BLaER1 treated with 17β-estradiol and CSF1 and Interleukin-3, amounts not matched to agents 10 nM and 100 nM (cell line): ENCODE measurements around the gene CST6.
"Not testable (repeated sequence)": the region's sequence is repeated elsewhere in the genome, so short reads cannot be mapped to it uniquely, and the experiment has no call there.

Source experiments
- H3K27ac ChIP-seq, 11 experiments: shearing (Covaris generic); formaldehyde crosslinking; 2 replicates each; pipeline ENCODE4 v1.8.1; 2022
- H3K27me3 ChIP-seq, 11 experiments: shearing (Covaris generic); formaldehyde crosslinking; 2 replicates each; pipeline ENCODE4 v1.8.1; 2022
- H3K36me3 ChIP-seq, 11 experiments: shearing (Covaris generic); formaldehyde crosslinking; 2 replicates each; pipeline ENCODE4 v1.8.1; 2022
- H3K4me1 ChIP-seq, 10 experiments: shearing (Covaris generic); formaldehyde crosslinking; 2 replicates each; pipeline ENCODE4 v1.8.1; 2022
- H3K4me2 ChIP-seq, 11 experiments: shearing (Covaris generic); formaldehyde crosslinking; 2 replicates each; pipeline ENCODE4 v1.8.1; 2022
- H3K4me3 ChIP-seq, 10 experiments: shearing (Covaris generic); formaldehyde crosslinking; 2 replicates each; pipeline ENCODE4 v1.8.1; 2022
- H3K9ac ChIP-seq, 11 experiments: shearing (Covaris generic); formaldehyde crosslinking; 2 replicates each; pipeline ENCODE4 v1.8.1; 2022
- H3K9me3 ChIP-seq, 11 experiments: shearing (Covaris generic); formaldehyde crosslinking; replicated peaks in 1 of 11; 2 replicates each; pipeline ENCODE4 v1.8.1; 2022
- H4K20me1 ChIP-seq, 11 experiments: shearing (Covaris generic); formaldehyde crosslinking; 2 replicates each; pipeline ENCODE4 v1.8.1; 2022
- Cebpa-rat ChIP-seq, 11 experiments: shearing (Covaris generic); IDR thresholded peaks; 2 replicates each; pipeline ENCODE4 v1.8.1; 2022

CST6 gene

GRCh38 chr11:66008468-66009101, 3.2 kb upstream of the CST6 start:
- Histone ChIP-seq H3K27me3 (peaks cover 9 to 22% (median 12%) of the 10 kb centered on the region in 11 experiments), H3K4me2 (peak overlapping the region; percentile 52 to 78 (median 59); a peak in 21 of 22 replicates), H3K27ac (peak overlapping the region in 1 of 11 experiments; percentile 15; a peak in 3 of 22 replicates), H3K36me3 (peaks cover 24 to 33% (median 27%) of the 10 kb centered on the region in 11 experiments; a peak in 21 of 22 replicates), H3K4me3 (no peak overlapping the region), H3K9ac (peak overlapping the region in 7 of 11 experiments; percentile 12 to 48 (median 24); a peak in 6 of 22 replicates), H3K9me3 (no peaks in the 10 kb centered on the region), H4K20me1 (peaks cover 0 to 31% (median 6%) of the 10 kb centered on the region in 11 experiments; a peak in 12 of 22 replicates), H3K4me1 (peaks cover 34 to 58% (median 49%) of the 10 kb centered on the region in 10 experiments)
- TF ChIP-seq Cebpa-rat (IDR thresholded peaks at IDR 0.05), result no peak

GRCh38 chr11:66010036-66010435, 1.8 kb upstream of the CST6 start:
- not testable (repeated sequence) for H3K9ac ChIP-seq, H3K9me3 ChIP-seq, H3K27ac ChIP-seq, H3K4me3 ChIP-seq
- H3K27me3 ChIP-seq, result peaks cover 9 to 22% (median 12%) of the 10 kb centered on the region in 11 experiments
- H3K36me3 ChIP-seq, result peaks cover 12 to 18% (median 14%) of the 10 kb centered on the region in 11 experiments; a peak in 21 of 22 replicates
- H3K4me1 ChIP-seq, result peaks cover 31 to 61% (median 48%) of the 10 kb centered on the region in 10 experiments
- H3K4me2 ChIP-seq, result peak overlapping the region in 1 of 11 experiments; percentile 22; a peak in 1 of 22 replicates
- H4K20me1 ChIP-seq, result peaks cover 0 to 19% (median 4%) of the 10 kb centered on the region in 11 experiments; a peak in 7 of 22 replicates

DNA sequence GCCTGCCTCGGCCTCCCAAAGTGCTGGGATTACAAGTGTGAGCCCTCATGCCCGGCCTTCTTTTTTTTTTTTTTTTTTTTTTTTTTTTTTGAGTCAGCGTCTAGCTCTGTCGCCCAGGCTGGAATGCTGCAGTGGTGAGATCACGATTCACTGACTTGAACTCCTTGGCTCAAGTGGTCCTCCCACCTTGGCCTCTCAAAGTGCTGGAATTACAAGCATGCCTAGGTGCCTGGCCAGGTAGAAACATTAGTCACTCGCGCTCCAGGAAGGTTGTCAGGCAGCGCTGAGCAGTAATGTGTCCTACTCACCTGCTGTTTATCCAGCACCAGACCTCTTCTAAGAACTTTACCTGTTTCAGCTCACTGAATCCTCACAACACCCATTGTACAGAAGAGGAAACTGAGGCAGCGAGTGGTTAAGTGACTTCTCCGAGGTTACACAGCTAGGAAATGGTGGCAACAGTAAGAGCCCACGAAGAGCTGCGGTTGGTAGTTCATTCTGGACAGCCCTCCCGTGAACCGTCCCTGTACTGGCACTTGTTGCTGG, 496 bp upstream of the CST6 start:
- Histone ChIP-seq H3K4me2 (peak overlapping the region in 3 of 11 experiments; percentile 15 to 19 (median 16); a peak in 1 of 22 replicates), H3K4me3 (no peak overlapping the region)

DNA sequence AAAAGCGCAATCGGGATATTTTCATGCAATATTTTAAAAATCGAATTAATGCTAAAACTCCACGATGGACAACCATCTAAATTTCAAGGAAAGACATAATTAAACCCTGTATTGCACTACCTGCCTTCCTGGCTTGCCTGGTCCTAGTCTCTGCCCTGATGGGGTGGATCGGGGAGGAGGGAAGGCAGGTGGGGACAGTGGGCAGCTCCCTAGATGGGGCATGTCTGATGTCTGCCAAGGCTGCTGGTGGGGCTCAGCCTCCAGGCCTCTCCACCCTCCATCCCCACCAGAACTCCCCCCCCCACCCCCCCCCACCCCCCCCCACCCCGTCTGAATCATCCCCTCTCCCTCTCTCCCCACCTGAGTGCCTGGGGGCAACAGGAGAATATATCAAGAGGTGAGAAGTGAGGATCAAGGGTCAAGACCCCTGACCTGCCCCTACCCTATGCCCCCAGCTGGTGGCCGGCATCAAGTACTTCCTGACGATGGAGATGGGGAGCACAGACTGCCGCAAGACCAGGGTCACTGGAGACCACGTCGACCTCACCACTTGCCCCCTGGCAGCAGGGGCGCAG, 650 bp downstream of the CST6 start:
- peaks cover 0 to 7% (median 0%) of the 10 kb centered on the region in 11 experiments; a peak in 3 of 22 replicates for H4K20me1 ChIP-seq
- H3K27me3 ChIP-seq, result peaks cover 9 to 22% (median 12%) of the 10 kb centered on the region in 11 experiments
- no peak overlapping the region for H3K4me3 ChIP-seq
- H3K9me3 ChIP-seq, result no peaks in the 10 kb centered on the region
- peaks cover 29 to 62% (median 53%) of the 10 kb centered on the region in 10 experiments for H3K4me1 ChIP-seq
- H3K9ac ChIP-seq, result 0 out of 22 replicates have a peak overlapping the region, but pooled peaks of 1 of the 11 experiments have one; percentile 9
- H3K36me3 ChIP-seq, result no peaks in the 10 kb centered on the region
- no peak overlapping the region for H3K27ac ChIP-seq
- peak overlapping the region in 8 of 11 experiments; percentile 33 to 81 (median 55); a peak in 14 of 22 replicates for H3K4me2 ChIP-seq
- no peak for TF ChIP-seq Cebpa-rat (IDR thresholded peaks at IDR 0.05)

More for the DNA sequence above, 496 bp upstream of the CST6 start:
- Histone ChIP-seq H3K4me1 (peaks cover 35 to 67% (median 58%) of the 10 kb centered on the region in 10 experiments), H3K9me3 (no peaks in the 10 kb centered on the region), H3K27me3 (peaks cover 9 to 22% (median 12%) of the 10 kb centered on the region in 11 experiments), H3K36me3 (peaks cover 0 to 6% (median 2%) of the 10 kb centered on the region in 11 experiments; a peak in 10 of 22 replicates), H3K27ac (no peak overlapping the region), H4K20me1 (peaks cover 0 to 15% (median 0%) of the 10 kb centered on the region in 11 experiments; a peak in 6 of 22 replicates), H3K9ac (no peak overlapping the region)
- TF ChIP-seq Cebpa-rat (IDR thresholded peaks at IDR 0.05), result no peak

GRCh38 chr11:66012946-66013761, 1.3 kb downstream of the CST6 start:
- H3K9ac ChIP-seq, result 0 out of 22 replicates have a peak overlapping the region, but pooled peaks of 1 of the 11 experiments have one; percentile 9
- H4K20me1 ChIP-seq, result peaks cover 0 to 7% (median 0%) of the 10 kb centered on the region in 11 experiments; a peak in 2 of 22 replicates
- no peak for TF ChIP-seq Cebpa-rat (IDR thresholded peaks at IDR 0.05)
- no peaks in the 10 kb centered on the region for H3K9me3 ChIP-seq
- H3K4me1 ChIP-seq, result peaks cover 22 to 55% (median 46%) of the 10 kb centered on the region in 10 experiments
- no peak overlapping the region for H3K4me3 ChIP-seq
- H3K4me2 ChIP-seq, result peak overlapping the region in 8 of 11 experiments; percentile 33 to 81 (median 55); a peak in 14 of 22 replicates
- H3K36me3 ChIP-seq, result no peaks in the 10 kb centered on the region
- H3K27ac ChIP-seq, result no peak overlapping the region
- peaks cover 9 to 22% (median 12%) of the 10 kb centered on the region in 11 experiments for H3K27me3 ChIP-seq

DNA sequence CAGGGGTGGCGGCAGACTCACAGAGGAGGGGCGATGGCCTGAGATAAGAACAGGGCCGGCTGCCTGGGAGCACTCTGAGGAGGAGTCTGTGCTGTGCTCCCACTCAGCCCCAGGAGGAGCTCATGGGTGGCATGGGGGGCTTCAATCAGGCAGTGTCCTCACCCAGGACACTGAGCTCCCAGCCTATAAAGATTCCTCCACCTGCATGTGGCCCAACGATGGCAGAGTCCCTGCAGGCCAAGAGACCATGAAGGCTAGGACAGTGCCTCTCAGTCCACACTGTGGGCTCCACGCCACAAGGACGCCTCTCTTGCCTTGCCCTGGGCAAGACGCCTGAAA, 1.9 kb downstream of the CST6 start:
- peaks cover 9 to 22% (median 12%) of the 10 kb centered on the region in 11 experiments for H3K27me3 ChIP-seq
- H4K20me1 ChIP-seq, result peaks cover 0 to 7% (median 0%) of the 10 kb centered on the region in 11 experiments; a peak in 1 of 22 replicates
- TF ChIP-seq Cebpa-rat (IDR thresholded peaks at IDR 0.05), result no peak
- no peak overlapping the region for H3K27ac ChIP-seq
- no peaks in the 10 kb centered on the region for H3K36me3 ChIP-seq
- no peaks in the 10 kb centered on the region for H3K9me3 ChIP-seq
- H3K9ac ChIP-seq, result no peak overlapping the region
- no peak overlapping the region for H3K4me3 ChIP-seq
- H3K4me2 ChIP-seq, result peak overlapping the region in 3 of 11 experiments; percentile 53 to 81 (median 72); a peak in 5 of 22 replicates
- H3K4me1 ChIP-seq, result peaks cover 17 to 49% (median 40%) of the 10 kb centered on the region in 10 experiments

- Histone ChIP-seq H3K9ac (peak overlapping the region in 3 of 11 experiments; percentile 16 to 25 (median 19); a peak in 3 of 22 replicates), H3K9me3 (no peaks in the 10 kb centered on the region), H3K36me3 (no peaks in the 10 kb centered on the region), H3K4me3 (no peak overlapping the region), H4K20me1 (peaks cover 0 to 7% (median 0%) of the 10 kb centered on the region in 11 experiments; a peak in 1 of 22 replicates), H3K27me3 (peaks cover 9 to 22% (median 12%) of the 10 kb centered on the region in 11 experiments), H3K27ac (peak overlapping the region in 3 of 11 experiments; percentile 9 to 27 (median 11); a peak in 1 of 22 replicates), H3K4me2 (peak overlapping the region in 8 of 11 experiments; percentile 9 to 44 (median 33); a peak in 10 of 22 replicates), H3K4me1 (peaks cover 12 to 48% (median 32%) of the 10 kb centered on the region in 10 experiments)
- no peak for TF ChIP-seq Cebpa-rat (IDR thresholded peaks at IDR 0.05)
Observed at GRCh38 chr11:66014804-66015453, 3.1 kb downstream of the CST6 start.
